HL-60 (cell line): ENCODE results near the gene PTPRN2. TPM values are rescaled to one million over a fixed set of nuclear protein-coding genes. Genes with fewer than 3 reads are reported as not detected.

Experiments used
- microRNA-seq: library from miRNA; unstranded; fragments of <30 nt; microRNA quantifications from one replicate; pipeline ENCODE4, GENCODE V29; 2018

The PTPRN2 gene

Small RNAs within 50 kb of the gene (microRNA-seq; reads per million reads assigned to microRNA genes)
- gene MIR153-2 (not detected), gene MIR5707 (not detected), gene MIR595 (not detected)
